HEK293T (cell line): ENCODE results near the gene OLIG1.

Source experiments
- CTCF ChIA-PET: fragments of 350-600 bp; formaldehyde crosslinking; extraction: SDS; loops from one replicate; lab custom pipeline; 2021; ENCODE audit warnings: antibody characterized with exemption, inconsistent platforms; lab: Yijun Ruan, JAX
- POLR2A ChIA-PET: fragments of 350-600 bp; formaldehyde crosslinking; extraction: SDS; loops from one replicate; lab custom pipeline; 2020; ENCODE audit warnings: antibody characterized with exemption, inconsistent platforms; lab: Yijun Ruan, JAX
- DNase-seq: peaks from one replicate; pipeline ENCODE4 v3.0.0; 2012; ENCODE audit warnings: mixed read lengths; ENCODE audit errors: extremely low spot score
- ARNT ChIP-seq: fragments of 450-650 bp; IDR thresholded peaks from 2 replicates; pipeline ENCODE4 v1.6.1; 2017; ENCODE audit warnings: mild to moderate bottlenecking
- BHLHE40 ChIP-seq: fragments of 450-650 bp; IDR thresholded peaks from 2 replicates; pipeline ENCODE4 v1.6.1; 2016; ENCODE audit warnings: mild to moderate bottlenecking, moderate library complexity, borderline replicate concordance
- CTBP1 ChIP-seq: fragments of 450-650 bp; IDR thresholded peaks from 2 replicates; pipeline ENCODE4 v1.6.1; 2016; ENCODE audit warnings: borderline replicate concordance
- ELF4 ChIP-seq: fragments of 450-650 bp; IDR thresholded peaks from 2 replicates; pipeline ENCODE4 v1.6.1; 2017; ENCODE audit warnings: antibody characterized with exemption
- FOXA1 ChIP-seq: fragments of 450-650 bp; IDR thresholded peaks from 2 replicates; pipeline ENCODE4 v1.6.1; 2016; ENCODE audit warnings: mild to moderate bottlenecking
- FOXK2 ChIP-seq: fragments of 450-650 bp; IDR thresholded peaks from 2 replicates; pipeline ENCODE4 v1.6.1; 2016; ENCODE audit warnings: mild to moderate bottlenecking
- FOXM1 ChIP-seq: fragments of 450-650 bp; IDR thresholded peaks from 2 replicates; pipeline ENCODE4 v1.6.1; 2017; ENCODE audit warnings: mild to moderate bottlenecking, borderline replicate concordance
- HDGF ChIP-seq: fragments of 450-650 bp; IDR thresholded peaks from 2 replicates; pipeline ENCODE4 v1.6.1; 2017; ENCODE audit warnings: antibody characterized with exemption, borderline replicate concordance
- L3MBTL2 ChIP-seq: fragments of 450-650 bp; conservative IDR thresholded peaks from 2 replicates; pipeline ENCODE4 v1.6.1; 2016; ENCODE audit warnings: mild to moderate bottlenecking
- LEF1 ChIP-seq: fragments of 450-650 bp; IDR thresholded peaks from 2 replicates; pipeline ENCODE4 v1.6.1; 2017; ENCODE audit warnings: mild to moderate bottlenecking, borderline replicate concordance
- NFRKB ChIP-seq: fragments of 450-650 bp; IDR thresholded peaks from 2 replicates; pipeline ENCODE4 v1.6.1; 2016; ENCODE audit warnings: mild to moderate bottlenecking, moderate library complexity
- SP1 ChIP-seq: fragments of 450-650 bp; IDR thresholded peaks from 2 replicates; pipeline ENCODE4 v1.6.1; 2017
- SUZ12 ChIP-seq: fragments of 450-650 bp; IDR thresholded peaks from 2 replicates; pipeline ENCODE4 v1.6.1; 2016; ENCODE audit warnings: mild to moderate bottlenecking
- TARDBP ChIP-seq: fragments of 450-650 bp; IDR thresholded peaks from 2 replicates; pipeline ENCODE4 v1.6.1; 2016
- ZNF384 ChIP-seq: fragments of 450-650 bp; IDR thresholded peaks from 2 replicates; pipeline ENCODE4 v1.6.1; 2016
- TF ChIP-seq, protein P1 (sequence below): fragments of 450-650 bp; IDR thresholded peaks from 2 replicates; pipeline ENCODE4 v1.6.1; 2016

Gene OLIG1

DNA sequence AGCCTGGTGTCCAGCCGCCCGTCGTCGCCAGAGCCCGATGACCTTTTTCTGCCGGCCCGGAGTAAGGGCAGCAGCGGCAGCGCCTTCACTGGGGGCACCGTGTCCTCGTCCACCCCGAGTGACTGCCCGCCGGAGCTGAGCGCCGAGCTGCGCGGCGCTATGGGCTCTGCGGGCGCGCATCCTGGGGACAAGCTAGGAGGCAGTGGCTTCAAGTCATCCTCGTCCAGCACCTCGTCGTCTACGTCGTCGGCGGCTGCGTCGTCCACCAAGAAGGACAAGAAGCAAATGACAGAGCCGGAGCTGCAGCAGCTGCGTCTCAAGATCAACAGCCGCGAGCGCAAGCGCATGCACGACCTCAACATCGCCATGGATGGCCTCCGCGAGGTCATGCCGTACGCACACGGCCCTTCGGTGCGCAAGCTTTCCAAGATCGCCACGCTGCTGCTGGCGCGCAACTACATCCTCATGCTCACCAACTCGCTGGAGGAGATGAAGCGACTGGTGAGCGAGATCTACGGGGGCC is 43.0 kb upstream of the OLIG1 start:
- TF ChIP-seq ELF4 = no peak
- no peak for TF ChIP-seq FOXK2
- no peak for TF ChIP-seq BHLHE40
- TF ChIP-seq L3MBTL2 = no peak
- no peak for TF ChIP-seq SP1
- POLR2A ChIA-PET = interaction anchor here (1.8 to 2.4 kb wide), 2 partner anchors 100 to 298 kb away, joined by 4 to 13 read pairs; partner anchors contain the start of gene IFNAR1
- CTCF ChIA-PET = interaction anchor here (0.6 to 1.5 kb wide), 2 partner anchors 26 to 170 kb away, joined by 4 read pairs; no protein-coding TSS in a partner anchor

DNA sequence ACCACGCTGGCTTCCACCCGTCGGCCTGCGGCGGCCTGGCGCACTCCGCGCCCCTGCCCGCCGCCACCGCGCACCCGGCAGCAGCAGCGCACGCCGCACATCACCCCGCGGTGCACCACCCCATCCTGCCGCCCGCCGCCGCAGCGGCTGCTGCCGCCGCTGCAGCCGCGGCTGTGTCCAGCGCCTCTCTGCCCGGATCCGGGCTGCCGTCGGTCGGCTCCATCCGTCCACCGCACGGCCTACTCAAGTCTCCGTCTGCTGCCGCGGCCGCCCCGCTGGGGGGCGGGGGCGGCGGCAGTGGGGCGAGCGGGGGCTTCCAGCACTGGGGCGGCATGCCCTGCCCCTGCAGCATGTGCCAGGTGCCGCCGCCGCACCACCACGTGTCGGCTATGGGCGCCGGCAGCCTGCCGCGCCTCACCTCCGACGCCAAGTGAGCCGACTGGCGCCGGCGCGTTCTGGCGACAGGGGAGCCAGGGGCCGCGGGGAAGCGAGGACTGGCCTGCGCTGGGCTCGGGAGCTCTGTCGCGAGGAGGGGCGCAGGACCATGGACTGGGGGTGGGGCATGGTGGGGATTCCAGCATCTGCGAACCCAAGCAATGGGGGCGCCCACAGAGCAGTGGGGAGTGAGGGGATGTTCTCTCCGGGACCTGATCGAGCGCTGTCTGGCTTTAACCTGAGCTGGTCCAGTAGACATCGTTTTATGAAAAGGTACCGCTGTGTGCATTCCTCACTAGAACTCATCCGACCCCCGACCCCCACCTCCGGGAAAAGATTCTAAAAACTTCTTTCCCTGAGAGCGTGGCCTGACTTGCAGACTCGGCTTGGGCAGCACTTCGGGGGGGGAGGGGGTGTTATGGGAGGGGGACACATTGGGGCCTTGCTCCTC is 42.3 kb upstream of the OLIG1 start:
- no peak for DNase-seq
- CTCF ChIA-PET = no interaction called here
- POLR2A ChIA-PET = no interaction called here
- TF ChIP-seq ARNT (no peak), NFRKB (no peak), L3MBTL2 (no peak), BHLHE40 (no peak), SUZ12 (no peak), FOXM1 (no peak), HDGF (no peak), ZNF384 (no peak), TARDBP (no peak), LEF1 (no peak), ELF4 (no peak), FOXA1 (no peak), SP1 (no peak), FOXK2 (no peak), CTBP1 (no peak)
- TF ChIP-seq, protein P1, sequence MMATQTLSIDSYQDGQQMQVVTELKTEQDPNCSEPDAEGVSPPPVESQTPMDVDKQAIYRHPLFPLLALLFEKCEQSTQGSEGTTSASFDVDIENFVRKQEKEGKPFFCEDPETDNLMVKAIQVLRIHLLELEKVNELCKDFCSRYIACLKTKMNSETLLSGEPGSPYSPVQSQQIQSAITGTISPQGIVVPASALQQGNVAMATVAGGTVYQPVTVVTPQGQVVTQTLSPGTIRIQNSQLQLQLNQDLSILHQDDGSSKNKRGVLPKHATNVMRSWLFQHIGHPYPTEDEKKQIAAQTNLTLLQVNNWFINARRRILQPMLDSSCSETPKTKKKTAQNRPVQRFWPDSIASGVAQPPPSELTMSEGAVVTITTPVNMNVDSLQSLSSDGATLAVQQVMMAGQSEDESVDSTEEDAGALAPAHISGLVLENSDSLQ = no peak

More for the DNA sequence above, 43.0 kb upstream of the OLIG1 start:
- no peak for DNase-seq

DNA sequence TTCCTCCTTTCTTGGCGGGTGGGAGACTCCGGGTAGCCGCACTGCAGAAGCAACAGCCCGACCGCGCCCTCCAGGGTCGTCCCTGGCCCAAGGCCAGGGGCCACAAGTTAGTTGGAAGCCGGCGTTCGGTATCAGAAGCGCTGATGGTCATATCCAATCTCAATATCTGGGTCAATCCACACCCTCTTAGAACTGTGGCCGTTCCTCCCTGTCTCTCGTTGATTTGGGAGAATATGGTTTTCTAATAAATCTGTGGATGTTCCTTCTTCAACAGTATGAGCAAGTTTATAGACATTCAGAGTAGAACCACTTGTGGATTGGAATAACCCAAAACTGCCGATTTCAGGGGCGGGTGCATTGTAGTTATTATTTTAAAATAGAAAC is 41.7 kb upstream of the OLIG1 start:
- ChIA-PET CTCF (no interaction called here), POLR2A (no interaction called here)
- no peak for TF ChIP-seq ELF4
- TF ChIP-seq FOXM1 = no peak
- TF ChIP-seq TARDBP = no peak
- TF ChIP-seq ZNF384 = no peak
- no peak for TF ChIP-seq NFRKB
- TF ChIP-seq FOXA1 = no peak
- TF ChIP-seq SUZ12 = no peak
- DNase-seq = no peak

DNA sequence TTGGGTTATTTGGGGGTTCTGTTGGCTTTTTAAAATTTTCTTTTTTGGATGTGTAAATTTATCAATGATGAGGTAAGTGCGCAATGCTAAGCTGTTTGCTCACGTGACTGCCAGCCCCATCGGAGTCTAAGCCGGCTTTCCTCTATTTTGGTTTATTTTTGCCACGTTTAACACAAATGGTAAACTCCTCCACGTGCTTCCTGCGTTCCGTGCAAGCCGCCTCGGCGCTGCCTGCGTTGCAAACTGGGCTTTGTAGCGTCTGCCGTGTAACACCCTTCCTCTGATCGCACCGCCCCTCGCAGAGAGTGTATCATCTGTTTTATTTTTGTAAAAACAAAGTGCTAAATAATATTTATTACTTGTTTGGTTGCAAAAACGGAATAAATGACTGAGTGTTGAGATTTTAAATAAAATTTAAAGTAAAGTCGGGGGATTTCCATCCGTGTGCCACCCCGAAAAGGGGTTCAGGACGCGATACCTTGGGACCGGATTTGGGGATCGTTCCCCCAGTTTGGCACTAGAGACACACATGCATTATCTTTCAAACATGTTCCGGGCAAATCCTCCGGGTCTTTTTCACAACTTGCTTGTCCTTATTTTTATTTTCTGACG is 41.1 kb upstream of the OLIG1 start:
- no peak for DNase-seq
- TF ChIP-seq SUZ12 (no peak), LEF1 (no peak), TARDBP (no peak), ZNF384 (no peak), FOXA1 (no peak), BHLHE40 (no peak), ELF4 (no peak), FOXM1 (no peak), NFRKB (no peak), ARNT (no peak), FOXK2 (no peak)
- TF ChIP-seq, protein P1 = no peak
- ChIA-PET POLR2A (no interaction called here), CTCF (no interaction called here)

DNA sequence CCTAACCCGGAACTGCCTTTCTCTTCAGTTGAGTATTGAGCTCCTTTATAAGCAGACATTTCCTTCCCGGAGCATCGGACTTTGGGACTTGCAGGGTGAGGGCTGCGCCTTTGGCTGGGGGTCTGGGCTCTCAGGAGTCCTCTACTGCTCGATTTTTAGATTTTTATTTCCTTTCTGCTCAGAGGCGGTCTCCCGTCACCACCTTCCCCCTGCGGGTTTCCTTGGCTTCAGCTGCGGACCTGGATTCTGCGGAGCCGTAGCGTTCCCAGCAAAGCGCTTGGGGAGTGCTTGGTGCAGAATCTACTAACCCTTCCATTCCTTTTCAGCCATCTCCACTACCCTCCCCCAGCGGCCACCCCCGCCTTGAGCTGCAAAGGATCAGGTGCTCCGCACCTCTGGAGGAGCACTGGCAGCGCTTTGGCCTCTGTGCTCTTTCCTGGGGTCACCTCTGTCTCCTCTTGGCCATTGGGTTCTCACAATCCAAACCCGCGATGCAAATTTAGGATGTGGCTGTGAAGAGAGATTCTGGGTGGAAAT is 40.5 kb upstream of the OLIG1 start:
- no peak for DNase-seq
- ChIA-PET CTCF (no interaction called here), POLR2A (no interaction called here)
- TF ChIP-seq ZNF384 (no peak), LEF1 (no peak), NFRKB (no peak), BHLHE40 (no peak), FOXA1 (no peak), TARDBP (no peak), CTBP1 (no peak), L3MBTL2 (no peak), ARNT (no peak), HDGF (no peak), FOXM1 (no peak), ELF4 (no peak), FOXK2 (no peak), SUZ12 (no peak)
- TF ChIP-seq, protein P1 = no peak

DNA sequence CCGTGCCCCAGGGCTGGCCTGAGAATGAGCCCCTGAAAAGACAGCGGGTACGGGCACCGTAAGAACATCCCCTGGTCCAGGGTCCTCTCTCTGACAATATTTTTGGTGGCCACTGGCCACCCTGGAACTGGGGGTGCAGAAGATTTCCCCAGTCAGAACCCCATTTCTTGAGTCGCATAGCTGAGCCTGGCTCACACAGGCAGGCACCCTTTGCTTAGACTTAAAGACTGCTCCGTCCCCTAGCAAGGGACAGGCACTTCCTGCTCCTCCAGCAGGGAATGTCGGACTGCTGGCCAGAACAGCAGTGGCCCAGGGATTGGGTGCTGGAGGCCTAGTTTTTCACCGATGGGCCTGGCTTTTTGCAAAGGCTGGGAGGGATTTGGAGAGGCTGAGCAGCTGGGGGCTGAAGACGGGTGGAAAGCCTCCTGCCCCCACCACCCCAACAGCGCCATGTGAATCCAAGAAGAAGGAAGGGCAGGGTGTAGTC is 39.9 kb upstream of the OLIG1 start:
- ChIA-PET CTCF (no interaction called here), POLR2A (no interaction called here)
- TF ChIP-seq ELF4 = no peak
- TF ChIP-seq SP1 = no peak
- TF ChIP-seq BHLHE40 = no peak
- DNase-seq = no peak
